Naive thymus-derived CD4-positive, alpha-beta T cell (primary cell): ENCODE measurements around the gene ARMC8. TPM values are rescaled to one million over a fixed set of nuclear protein-coding genes. Genes with fewer than 3 reads are reported as not detected.
A peak's percentile ranks its signal among the peaks of the same experiment; 100 is the strongest.

Experiments used
- ATAC-seq: fragments of 150-1000 bp; cut with Tn5 transposase; 2 replicates; pipeline ENCODE4 v1.10.0; 2021; ENCODE audit warnings: mild to moderate bottlenecking, moderate library complexity
- CTCF ChIA-PET: fragments of 350-600 bp; sonication (Branson Sonifier 250); formaldehyde crosslinking; loops from one replicate; lab custom pipeline; 2021; ENCODE audit warnings: antibody characterized with exemption; lab: Charles Lee
- POLR2A ChIA-PET: fragments of 350-600 bp; sonication (Branson Sonifier 250); formaldehyde crosslinking; loops from one replicate; lab custom pipeline; 2021; ENCODE audit warnings: antibody characterized with exemption, inconsistent platforms; lab: Charles Lee
- DNase-seq, 9 donors: peaks; one replicate each; pipeline versions ENCODE4 v3.0.0 to v3.0.0-alpha.2; 2020 to 2022; ENCODE audit warnings: mixed read lengths in 1 of 9
- H3K27ac ChIP-seq: one replicate; pipeline ENCODE4 v1.7.0; 2013; ENCODE audit warnings: mild to moderate bottlenecking, low read depth, low read length, moderate library complexity
- H3K27me3 ChIP-seq, 2 donors: one replicate each; pipeline ENCODE4 v1.7.0; 2013; ENCODE audit warnings: low read length in 2 of 2, mild to moderate bottlenecking in 2 of 2, moderate library complexity in 2 of 2; ENCODE audit not compliant: control insufficient read depth in 2 of 2, insufficient read depth in 2 of 2
- H3K36me3 ChIP-seq, 3 experiments: 1 replicate in 2 of 3; 2 replicates in 1 of 3; pipeline ENCODE4 v1.7.0; 2013; ENCODE audit warnings: low read length in 3 of 3, mild to moderate bottlenecking in 3 of 3, moderate library complexity in 1 of 3; ENCODE audit not compliant: insufficient read depth in 3 of 3, control insufficient read depth in 2 of 3
- H3K4me1 ChIP-seq, 2 donors: one replicate each; pipeline ENCODE4 v1.7.0; 2013; ENCODE audit warnings: low read length in 2 of 2, mild to moderate bottlenecking in 2 of 2, moderate library complexity in 1 of 2; ENCODE audit not compliant: control insufficient read depth in 2 of 2, insufficient read depth in 2 of 2
- H3K4me3 ChIP-seq: 2 replicates; pipeline ENCODE4 v1.7.0; 2013; ENCODE audit warnings: mild to moderate bottlenecking, low read length
- H3K9me3 ChIP-seq, 3 experiments: 1 replicate in 2 of 3; 2 replicates in 1 of 3; pipeline ENCODE4 v1.7.0; 2013; ENCODE audit warnings: low read length in 3 of 3; ENCODE audit not compliant: control insufficient read depth in 2 of 3
- H3K27ac Mint-ChIP-seq, 9 donors: one replicate each; pipeline ENCODE4 v1.8.0; 2020 to 2022; ENCODE audit warnings: mixed read lengths in 9 of 9, mild to moderate bottlenecking in 8 of 9, moderate library complexity in 5 of 9, inconsistent platforms in 2 of 9
- H3K27me3 Mint-ChIP-seq, 5 donors: one replicate each; pipeline ENCODE4 v1.8.0; 2021 to 2022; ENCODE audit warnings: mixed read lengths in 5 of 5, mild to moderate bottlenecking in 1 of 5
- H3K36me3 Mint-ChIP-seq, 5 donors: one replicate each; pipeline ENCODE4 v1.8.0; 2020 to 2022; ENCODE audit warnings: mixed read lengths in 5 of 5, mild to moderate bottlenecking in 3 of 5, inconsistent platforms in 1 of 5
- H3K4me1 Mint-ChIP-seq, 7 donors: one replicate each; pipeline ENCODE4 v1.8.0; 2020 to 2022; ENCODE audit warnings: mixed read lengths in 7 of 7, mild to moderate bottlenecking in 3 of 7, inconsistent platforms in 1 of 7
- H3K4me3 Mint-ChIP-seq, 10 donors: one replicate each; pipeline ENCODE4 v1.8.0; 2020 to 2022; ENCODE audit warnings: mild to moderate bottlenecking in 10 of 10, mixed read lengths in 10 of 10, moderate library complexity in 6 of 10, inconsistent platforms in 2 of 10
- H3K9me3 Mint-ChIP-seq, 11 donors: one replicate each; pipeline ENCODE4 v1.8.0; 2020 to 2022; ENCODE audit warnings: mixed read lengths in 11 of 11, mild to moderate bottlenecking in 4 of 11, inconsistent platforms in 1 of 11, moderate library complexity in 1 of 11
- intact Hi-C, 2 donors: fragments of 100-400 bp; cut with micrococcal nuclease; formaldehyde crosslinking; loops; one replicate each; pipeline ENCODE4 v1.15.1; 2023
- polyA plus RNA-seq, 2 donors: library from polyadenylated mRNA; unstranded; fragments of 300-500 nt; fragmentation: Illumina TruSeq; gene quantifications; one replicate each; pipeline ENCODE4 v1.2.3, GENCODE V29; 2021
- total RNA-seq, 6 experiments: library from RNA in 5 of 6; stranded (reverse) in 5 of 6; gene quantifications; 1 replicate in 5 of 6; 2 replicates in 1 of 6; pipeline ENCODE4 v1.2.3 and lab custom pipeline; 2021 to 2026

Gene ARMC8
- total and polyA plus RNA-seq, 7 experiments from 2014 or later = 43.3 to 72.3 (median 65.2) TPM

- no peak overlapping the region for H3K4me3 Mint-ChIP-seq
- peaks cover 7 to 50% (median 39%) of the 10 kb centered on the region in 5 donors for H3K36me3 Mint-ChIP-seq
- Histone ChIP-seq H3K9me3 (no peaks in the 10 kb centered on the region), H3K36me3 (peaks cover under 1 to 47% (median 5%) of the 10 kb centered on the region in 3 experiments), H3K27me3 (no peaks in the 10 kb centered on the region), H3K4me3 (no peak overlapping the region), H3K27ac (no peak overlapping the region), H3K4me1 (no peaks in the 10 kb centered on the region)
- POLR2A ChIA-PET = no interaction called here
- ATAC-seq (no peak), DNase-seq (no peak)
- CTCF ChIA-PET = no interaction called here
- H3K27ac Mint-ChIP-seq = peak overlapping the region in 1 of 9 donors; percentile 59
- intact Hi-C loops = no loop called here
- H3K9me3 Mint-ChIP-seq = no peaks in the 10 kb centered on the region
- H3K27me3 Mint-ChIP-seq = no peaks in the 10 kb centered on the region
- H3K4me1 Mint-ChIP-seq = no peaks in the 10 kb centered on the region
Measured at GRCh38 chr3:138242466-138242865, 55.4 kb downstream of the ARMC8 start.

GRCh38 chr3:138245026-138245425, 57.9 kb downstream of the ARMC8 start:
- no peaks in the 10 kb centered on the region for H3K4me1 ChIP-seq
- no peak overlapping the region for H3K27ac Mint-ChIP-seq
- peaks cover 0 to 3% (median 0%) of the 10 kb centered on the region in 11 donors for H3K9me3 Mint-ChIP-seq
- H3K9me3 ChIP-seq = no peaks in the 10 kb centered on the region
- DNase-seq = no peak
- no peak for ATAC-seq
- H3K27me3 Mint-ChIP-seq = no peaks in the 10 kb centered on the region
- ChIA-PET POLR2A (no interaction called here), CTCF (no interaction called here)
- H3K4me3 Mint-ChIP-seq = no peak overlapping the region
- peaks cover 4 to 38% (median 5%) of the 10 kb centered on the region in 3 experiments for H3K36me3 ChIP-seq
- H3K27me3 ChIP-seq = no peaks in the 10 kb centered on the region
- no peak overlapping the region for H3K27ac ChIP-seq
- peaks cover 16 to 67% (median 48%) of the 10 kb centered on the region in 5 donors for H3K36me3 Mint-ChIP-seq
- H3K4me1 Mint-ChIP-seq = no peaks in the 10 kb centered on the region
- intact Hi-C loops = no loop called here
- H3K4me3 ChIP-seq = no peak overlapping the region

GRCh38 chr3:138249636-138250035, 62.5 kb downstream of the ARMC8 start:
- peaks cover 12 to 50% (median 41%) of the 10 kb centered on the region in 5 donors for H3K36me3 Mint-ChIP-seq
- no peak for ATAC-seq
- POLR2A ChIA-PET = no interaction called here

GRCh38 chr3:138253609-138254008, 66.5 kb downstream of the ARMC8 start:
- Mint-ChIP-seq H3K9me3 (no peaks in the 10 kb centered on the region), H3K4me3 (no peak overlapping the region), H3K36me3 (peaks cover 0 to 36% (median 9%) of the 10 kb centered on the region in 5 donors), H3K4me1 (no peaks in the 10 kb centered on the region), H3K27ac (no peak overlapping the region), H3K27me3 (no peaks in the 10 kb centered on the region)
- Histone ChIP-seq H3K4me1 (no peaks in the 10 kb centered on the region), H3K27me3 (no peaks in the 10 kb centered on the region), H3K27ac (no peak overlapping the region), H3K36me3 (no peaks in the 10 kb centered on the region), H3K9me3 (no peaks in the 10 kb centered on the region), H3K4me3 (no peak overlapping the region)
- ChIA-PET CTCF (no interaction called here), POLR2A (no interaction called here)
- intact Hi-C loops = no loop called here
- no peak for DNase-seq
- ATAC-seq = no peak

More at GRCh38 chr3:138249636-138250035, 62.5 kb downstream of the ARMC8 start:
- CTCF ChIA-PET = no interaction called here
- H3K9me3 ChIP-seq = no peaks in the 10 kb centered on the region
- peaks cover 0 to 16% (median 4%) of the 10 kb centered on the region in 3 experiments for H3K36me3 ChIP-seq
- no peak for DNase-seq
- H3K27me3 ChIP-seq = no peaks in the 10 kb centered on the region
- Mint-ChIP-seq H3K9me3 (peaks cover 0 to 3% (median 0%) of the 10 kb centered on the region in 11 donors), H3K4me3 (no peak overlapping the region), H3K27ac (peak overlapping the region in 1 of 9 donors; percentile 46), H3K4me1 (no peaks in the 10 kb centered on the region), H3K27me3 (no peaks in the 10 kb centered on the region)
- no peak overlapping the region for H3K27ac ChIP-seq
- no peak overlapping the region for H3K4me3 ChIP-seq
- intact Hi-C loops = no loop called here
- no peaks in the 10 kb centered on the region for H3K4me1 ChIP-seq

- no peaks in the 10 kb centered on the region for H3K9me3 ChIP-seq
- no peaks in the 10 kb centered on the region for H3K27me3 ChIP-seq
- POLR2A ChIA-PET = no interaction called here
- Mint-ChIP-seq H3K9me3 (no peaks in the 10 kb centered on the region), H3K4me1 (no peaks in the 10 kb centered on the region), H3K27ac (no peak overlapping the region), H3K4me3 (no peak overlapping the region), H3K27me3 (no peaks in the 10 kb centered on the region), H3K36me3 (peaks cover 0 to 40% (median 6%) of the 10 kb centered on the region in 5 donors)
- H3K4me1 ChIP-seq = no peaks in the 10 kb centered on the region
- DNase-seq (no peak), ATAC-seq (no peak)
- no peaks in the 10 kb centered on the region for H3K36me3 ChIP-seq
- CTCF ChIA-PET = no interaction called here
- no peak overlapping the region for H3K27ac ChIP-seq
- H3K4me3 ChIP-seq = no peak overlapping the region
- intact Hi-C loops = no loop called here
Measured at GRCh38 chr3:138254216-138254615, 67.1 kb downstream of the ARMC8 start.

GRCh38 chr3:138256022-138256421, 68.9 kb downstream of the ARMC8 start:
- intact Hi-C loops = no loop called here
- Mint-ChIP-seq H3K4me3 (no peak overlapping the region), H3K27ac (no peak overlapping the region), H3K27me3 (no peaks in the 10 kb centered on the region), H3K9me3 (no peaks in the 10 kb centered on the region), H3K36me3 (peaks cover 3 to 44% (median 8%) of the 10 kb centered on the region in 5 donors), H3K4me1 (peaks cover 0 to 3% (median 0%) of the 10 kb centered on the region in 7 donors)
- POLR2A ChIA-PET = no interaction called here
- ATAC-seq (no peak), DNase-seq (no peak)
- no peak overlapping the region for H3K27ac ChIP-seq
- no peaks in the 10 kb centered on the region for H3K36me3 ChIP-seq
- no peak overlapping the region for H3K4me3 ChIP-seq
- H3K27me3 ChIP-seq = no peaks in the 10 kb centered on the region
- H3K4me1 ChIP-seq = no peaks in the 10 kb centered on the region
- no peaks in the 10 kb centered on the region for H3K9me3 ChIP-seq
- CTCF ChIA-PET = no interaction called here

GRCh38 chr3:138257986-138258385, 70.9 kb downstream of the ARMC8 start:
- Histone ChIP-seq H3K4me1 (no peaks in the 10 kb centered on the region), H3K4me3 (no peak overlapping the region), H3K27me3 (no peaks in the 10 kb centered on the region), H3K9me3 (no peaks in the 10 kb centered on the region), H3K27ac (no peak overlapping the region), H3K36me3 (peaks cover 0 to 4% (median 0%) of the 10 kb centered on the region in 3 experiments)
- ATAC-seq = no peak
- H3K9me3 Mint-ChIP-seq = no peaks in the 10 kb centered on the region
- DNase-seq = no peak
- ChIA-PET POLR2A (no interaction called here), CTCF (no interaction called here)
- peaks cover 0 to 16% (median 0%) of the 10 kb centered on the region in 7 donors for H3K4me1 Mint-ChIP-seq
- no peak overlapping the region for H3K4me3 Mint-ChIP-seq
- H3K36me3 Mint-ChIP-seq = peaks cover 0 to 39% (median 8%) of the 10 kb centered on the region in 5 donors
- intact Hi-C loops = no loop called here
- H3K27ac Mint-ChIP-seq = no peak overlapping the region
- H3K27me3 Mint-ChIP-seq = no peaks in the 10 kb centered on the region
